IMR-90 (cell line): ENCODE data around the gene ATP1A4. TPM values are rescaled to one million over a fixed set of nuclear protein-coding genes. Genes with fewer than 3 reads are reported as not detected.

Source experiments
- ATAC-seq: fragments of 200-7000 bp; cut with Tn5 transposase; 2 replicates; pipeline ENCODE4 v1.9.1; 2020; ENCODE audit warnings: low read depth, mild to moderate bottlenecking, moderate library complexity
- BruUV-seq: library from RNA; stranded (reverse); fragments of 400-500 nt; replicated peaks from 2 replicates; lab custom pipeline; 2021; lab: Mats Ljungman, UMichigan
- CTCF ChIA-PET: fragments of 300-600 bp; formaldehyde crosslinking; extraction: SDS; loops from one replicate; lab custom pipeline; 2021; ENCODE audit warnings: antibody characterized with exemption; lab: Yijun Ruan, JAX
- POLR2A ChIA-PET: fragments of 300-600 bp; sonication (Branson Sonifier 250); formaldehyde crosslinking; loops from one replicate; lab custom pipeline; 2022; ENCODE audit warnings: antibody characterized with exemption; ENCODE audit not compliant: unreplicated experiment; lab: Charles Lee
- DNase-seq: peaks from one replicate; pipeline ENCODE4 v3.0.0; 2013
- H2AFZ ChIP-seq: replicated peaks from 2 replicates; pipeline ENCODE3; 2013; ENCODE audit warnings: low read length, mild to moderate bottlenecking; ENCODE audit not compliant: poor library complexity
- H2AK5ac ChIP-seq: 2 replicates; pipeline ENCODE4 v1.6.1; 2013; ENCODE audit warnings: low read depth, low read length, inconsistent platforms
- H2AK9ac ChIP-seq: replicated peaks from 2 replicates; pipeline ENCODE3; 2013; ENCODE audit warnings: mild to moderate bottlenecking, low read depth, low read length, moderate library complexity; ENCODE audit not compliant: poor library complexity
- H2BK120ac ChIP-seq: 2 replicates; pipeline ENCODE4 v1.6.1; 2013; ENCODE audit warnings: low read depth, low read length, inconsistent platforms
- H2BK15ac ChIP-seq: 3 replicates; pipeline ENCODE4 v1.6.1; 2013; ENCODE audit warnings: low read depth, low read length, inconsistent platforms
- H2BK20ac ChIP-seq: 2 replicates; pipeline ENCODE4 v1.6.1; 2013; ENCODE audit warnings: low read depth, mild to moderate bottlenecking, inconsistent platforms, low read length, moderate library complexity
- H2BK5ac ChIP-seq: 2 replicates; pipeline ENCODE4 v1.6.1; 2013; ENCODE audit warnings: mild to moderate bottlenecking, low read depth, low read length, inconsistent platforms; ENCODE audit not compliant: poor library complexity, severe bottlenecking
- H3K14ac ChIP-seq: replicated peaks from 2 replicates; pipeline ENCODE4 v1.6.1; 2013; ENCODE audit warnings: low read depth, low read length, inconsistent platforms
- H3K18ac ChIP-seq: 2 replicates; pipeline ENCODE4 v1.6.1; 2013; ENCODE audit warnings: low read depth, low read length, control low read depth
- H3K23ac ChIP-seq: 2 replicates; pipeline ENCODE4 v1.6.1; 2013; ENCODE audit warnings: low read depth, low read length, inconsistent platforms
- H3K27ac ChIP-seq: 2 replicates; pipeline ENCODE4 v1.5.1; 2013; ENCODE audit warnings: mild to moderate bottlenecking, control low read depth, low read length; ENCODE audit not compliant: insufficient read depth
- H3K27me3 ChIP-seq: 2 replicates; pipeline ENCODE4 v1.6.1; 2013; ENCODE audit warnings: low read length; ENCODE audit not compliant: control insufficient read depth, insufficient read depth
- H3K36me3 ChIP-seq: 2 replicates; pipeline ENCODE4 v1.6.1; 2013; ENCODE audit warnings: low read length, mixed read lengths; ENCODE audit not compliant: control insufficient read depth, insufficient read depth
- H3K4ac ChIP-seq: 2 replicates; pipeline ENCODE4 v1.6.1; 2013; ENCODE audit warnings: low read depth, low read length, inconsistent platforms
- H3K4me1 ChIP-seq: 2 replicates; pipeline ENCODE4 v1.6.1; 2013; ENCODE audit warnings: low read length, mixed read lengths; ENCODE audit not compliant: control insufficient read depth, insufficient read depth
- H3K4me2 ChIP-seq: 2 replicates; pipeline ENCODE4 v1.6.1; 2013; ENCODE audit warnings: low read depth, mild to moderate bottlenecking, control low read depth, low read length, moderate library complexity
- H3K4me3 ChIP-seq: 2 replicates; pipeline ENCODE4 v1.5.1; 2013; ENCODE audit warnings: low read depth, mild to moderate bottlenecking, control low read depth, low read length, moderate library complexity; ENCODE audit not compliant: insufficient read depth
- H3K56ac ChIP-seq: 2 replicates; pipeline ENCODE4 v1.6.1; 2013; ENCODE audit warnings: low read length, inconsistent platforms; ENCODE audit not compliant: insufficient read depth; ENCODE audit errors: extremely low read depth
- H3K79me1 ChIP-seq, 2 experiments: 2 replicates each; pipeline ENCODE4 v1.6.1; 2013; ENCODE audit warnings: low read length in 2 of 2, inconsistent platforms in 1 of 2, low read depth in 1 of 2
- H3K9ac ChIP-seq: 2 replicates; pipeline ENCODE4 v1.6.1; 2013; ENCODE audit warnings: low read depth, low read length, control low read depth
- H3K9me1 ChIP-seq: 2 replicates; pipeline ENCODE4 v1.6.1; 2013; ENCODE audit warnings: low read length, inconsistent platforms; ENCODE audit not compliant: insufficient read depth
- H3K9me3 ChIP-seq: 2 replicates; pipeline ENCODE4 v1.6.1; 2013; ENCODE audit warnings: low read length; ENCODE audit not compliant: control insufficient read depth, insufficient read depth
- H4K20me1 ChIP-seq: 2 replicates; pipeline ENCODE4 v1.6.1; 2013; ENCODE audit warnings: low read length, inconsistent platforms; ENCODE audit not compliant: insufficient read depth
- H4K5ac ChIP-seq: 2 replicates; pipeline ENCODE4 v1.6.1; 2013; ENCODE audit warnings: mild to moderate bottlenecking, low read depth, low read length, control low read depth
- H4K8ac ChIP-seq, 2 experiments: 2 replicates each; pipeline ENCODE4 v1.6.1; 2013; ENCODE audit warnings: low read depth in 2 of 2, low read length in 2 of 2, control low read depth in 1 of 2, inconsistent platforms in 1 of 2
- H4K91ac ChIP-seq: 2 replicates; pipeline ENCODE4 v1.6.1; 2013; ENCODE audit warnings: low read depth, low read length, inconsistent platforms; ENCODE audit not compliant: insufficient read depth
- BHLHE40 ChIP-seq: fragments of 150-350 bp; IDR thresholded peaks from 2 replicates; pipeline ENCODE4 v1.6.1; 2016; ENCODE audit warnings: mild to moderate bottlenecking, low read depth, low read length
- CEBPB ChIP-seq: IDR thresholded peaks from 2 replicates; pipeline ENCODE4 v1.6.1; 2012; ENCODE audit warnings: low read depth, low read length, improper control_type of control experiment
- CHD1 ChIP-seq: IDR thresholded peaks from 2 replicates; pipeline ENCODE4 v1.6.1; 2012; ENCODE audit warnings: low read depth, low read length, improper control_type of control experiment
- CTCF ChIP-seq: conservative IDR thresholded peaks from 2 replicates; pipeline ENCODE4 v1.5.1; 2012; ENCODE audit warnings: mild to moderate bottlenecking, low read depth, low read length, improper control_type of control experiment
- ELK1 ChIP-seq: fragments of 150-350 bp; IDR thresholded peaks from 2 replicates; pipeline ENCODE4 v1.6.1; 2016; ENCODE audit warnings: low read depth, mild to moderate bottlenecking, low read length, moderate library complexity, borderline replicate concordance
- FOS ChIP-seq: fragments of 150-350 bp; IDR thresholded peaks from 2 replicates; pipeline ENCODE4 v1.6.1; 2016; ENCODE audit warnings: low read depth, low read length
- MAFK ChIP-seq: IDR thresholded peaks from 2 replicates; pipeline ENCODE4 v1.6.1; 2012; ENCODE audit warnings: low read depth, low read length, improper control_type of control experiment
- MAZ ChIP-seq: IDR thresholded peaks from 2 replicates; pipeline ENCODE4 v1.6.1; 2012; ENCODE audit warnings: low read depth, mild to moderate bottlenecking, low read length, improper control_type of control experiment, moderate library complexity, borderline replicate concordance
- MXI1 ChIP-seq: IDR thresholded peaks from 2 replicates; pipeline ENCODE4 v1.6.1; 2012; ENCODE audit warnings: low read depth, mild to moderate bottlenecking, low read length, moderate library complexity, borderline replicate concordance
- NFE2L2 ChIP-seq: fragments of 150-350 bp; IDR thresholded peaks from 2 replicates; pipeline ENCODE4 v1.6.1; 2016; ENCODE audit warnings: low read depth, mild to moderate bottlenecking, low read length
- POLR2A ChIP-seq: IDR thresholded peaks from 2 replicates; pipeline ENCODE4 v1.6.1; 2012; ENCODE audit warnings: mild to moderate bottlenecking, low read depth, low read length
- RAD21 ChIP-seq: IDR thresholded peaks from 2 replicates; pipeline ENCODE4 v1.6.1; 2012; ENCODE audit warnings: low read length, improper control_type of control experiment
- RCOR1 ChIP-seq: IDR thresholded peaks from 2 replicates; pipeline ENCODE4 v1.6.1; 2012; ENCODE audit warnings: mild to moderate bottlenecking, low read length, improper control_type of control experiment; ENCODE audit not compliant: insufficient replicate concordance
- RFX5 ChIP-seq: IDR thresholded peaks from 2 replicates; pipeline ENCODE4 v1.8.0; 2012; ENCODE audit warnings: low read depth, mild to moderate bottlenecking, low read length, moderate library complexity
- SMC3 ChIP-seq: fragments of 150-350 bp; IDR thresholded peaks from 2 replicates; pipeline ENCODE4 v1.6.1; 2016; ENCODE audit warnings: low read depth, mild to moderate bottlenecking, antibody characterized with exemption, low read length, moderate library complexity
- USF2 ChIP-seq: fragments of 150-350 bp; IDR thresholded peaks from 2 replicates; pipeline ENCODE4 v1.6.1; 2017; ENCODE audit warnings: mild to moderate bottlenecking, antibody characterized with exemption, low read length, low read depth
- dilution Hi-C: fragments of 300-500 bp; cut with HindIII; formaldehyde crosslinking; loops from one replicate; pipeline ENCODE4 v1.14.3; 2018; ENCODE audit warnings: low sequenced_read_pairs; ENCODE audit not compliant: unreplicated experiment
- in situ Hi-C: fragments of 300-500 bp; cut with MboI; formaldehyde crosslinking; loops from 3 replicates; pipeline ENCODE4 v1.14.3; 2019; ENCODE audit warnings: low sequenced_read_pairs, inconsistent platforms, mixed read lengths
- intact Hi-C: fragments of 100-400 bp; cut with micrococcal nuclease; formaldehyde crosslinking; loops from 2 replicates; pipeline ENCODE4 v1.10.0; 2022
- polyA plus RNA-seq, 3 experiments: library from polyadenylated mRNA; depleted of rRNA; stranded (reverse); fragments of >200 nt; gene quantifications; 2 replicates each; pipeline ENCODE4 v1.2.3, GENCODE V29; 2012; ENCODE audit warnings: low replicate concordance in 1 of 3
- total RNA-seq: library from RNA; depleted of rRNA; stranded (reverse); fragments of >200 nt; gene quantifications from 2 replicates; pipeline ENCODE4 v1.2.3, GENCODE V29; 2012

Gene ATP1A4
- total and polyA plus RNA-seq, 2 of the 4 experiments (the other 2 are of a cell fraction), result not detected

GRCh38 chr1:160123726-160124125 is 27.7 kb upstream of the ATP1A4 start:
- dilution Hi-C loops, result no loop called here
- in situ Hi-C loops, result no loop called here

More at GRCh38 chr1:160123726-160124125, 27.7 kb upstream of the ATP1A4 start:
- TF ChIP-seq BHLHE40 (no peak), POLR2A (no peak), RFX5 (no peak), CHD1 (no peak), USF2 (no peak), FOS (no peak), ELK1 (no peak), CTCF (no peak), RAD21 (no peak), SMC3 (no peak), MAZ (no peak), MXI1 (no peak), RCOR1 (no peak), NFE2L2 (no peak), CEBPB (no peak), MAFK (no peak)
- H3K23ac ChIP-seq, result peak overlapping the region; percentile 26; the same call in 1 of the 2 replicates
- intact Hi-C loops, result no loop called here
- ChIA-PET POLR2A (interaction anchor here (0.5 kb wide), 1 partner anchor 27 kb away, joined by 5 read pairs; no protein-coding TSS in a partner anchor), CTCF (interaction anchor here (1.2 to 1.9 kb wide), 3 partner anchors 21 to 45 kb away, joined by 3 to 7 read pairs (median 4); no protein-coding TSS in a partner anchor)
- H3K27ac ChIP-seq, result peak overlapping the region; percentile 43; the same call in 1 of the 2 replicates
- peak overlapping the region; percentile 64; the same call in 1 of the 2 replicates for H3K18ac ChIP-seq
- peak overlapping the region; percentile 97 for H4K91ac ChIP-seq
- peak overlapping the region; percentile 49 for H2BK5ac ChIP-seq
- peak overlapping the region; percentile 91 for H2BK120ac ChIP-seq
- peaks cover 2% of the 10 kb centered on the region for H3K27me3 ChIP-seq
- no peak overlapping the region for H2AK9ac ChIP-seq
- H4K8ac ChIP-seq, result peak overlapping the region; percentile 47 to 78; a peak in 3 of 4 replicates
- ATAC-seq (no peak), DNase-seq (no peak)
- H3K9me1 ChIP-seq, result peaks cover 26% of the 10 kb centered on the region
- H3K4me3 ChIP-seq, result no peak overlapping the region
- H3K4me2 ChIP-seq, result no peak overlapping the region
- peak overlapping the region; percentile 48; the same call in 2 of the 3 replicates for H2BK15ac ChIP-seq
- no peaks in the 10 kb centered on the region for H3K9me3 ChIP-seq
- H3K14ac ChIP-seq, result peak overlapping the region; percentile 55
- peaks cover 17% of the 10 kb centered on the region for H3K4me1 ChIP-seq
- H2AFZ ChIP-seq, result no peak overlapping the region
- H4K5ac ChIP-seq, result peak overlapping the region; percentile 55
- no peak overlapping the region for H3K9ac ChIP-seq
- H3K4ac ChIP-seq, result peak overlapping the region; percentile 88
- no peaks in the 10 kb centered on the region for H3K36me3 ChIP-seq
- peak overlapping the region; percentile 62 for H2AK5ac ChIP-seq
- BruUV-seq, result no TSS peak
- H3K56ac ChIP-seq, result no peak overlapping the region
- no peaks in the 10 kb centered on the region for H4K20me1 ChIP-seq
- no peaks in the 10 kb centered on the region for H3K79me1 ChIP-seq
- peak overlapping the region; percentile 90 for H2BK20ac ChIP-seq
